Measurements from ENCODE around the gene RTRAF.

The RTRAF gene

GRCh38 chr14:51989293-51990234, at the start of gene RTRAF:
TSS of gene RTRAF (plus strand) at chr14:51989546. CDS start at chr14:51989640, 94 bp downstream.
- Histone ChIP-seq H3K27me3 (ENCODE audit: control insufficient read depth, insufficient read depth, low read length) (peaks cover 4% of the 10 kb centered on the region), H3K4me1 (ENCODE audit: control insufficient read depth, low read depth, low read length) (peaks cover 6% of the 10 kb centered on the region), H3K4me3 (ENCODE audit: low read length) (peak within 1 kb of the TSS; percentile 92), H3K9me3 (ENCODE audit: control insufficient read depth, low read depth, low read length) (no peaks in the 10 kb centered on the region), H3K9ac (ENCODE audit: low read length) (peak within 1 kb of the TSS; percentile 92), H3K36me3 (ENCODE audit: control insufficient read depth, low read depth, low read length) (peaks cover 38% of the 10 kb centered on the region), H3K27ac (ENCODE audit: low read length) (peak within 1 kb of the TSS; percentile 73)

GRCh38 chr14:51939755-51940301, 49.5 kb upstream of the RTRAF start:
- peaks cover 4% of the 10 kb centered on the region for H3K4me1 ChIP-seq (ENCODE audit: control insufficient read depth, low read depth, low read length)
- H3K27ac ChIP-seq (ENCODE audit: low read length) = no peak overlapping the region
- H3K27me3 ChIP-seq (ENCODE audit: control insufficient read depth, insufficient read depth, low read length) = no peaks in the 10 kb centered on the region
- no peak overlapping the region for H3K9ac ChIP-seq (ENCODE audit: low read length)
- no peaks in the 10 kb centered on the region for H3K9me3 ChIP-seq (ENCODE audit: control insufficient read depth, low read depth, low read length)
- no peaks in the 10 kb centered on the region for H3K36me3 ChIP-seq (ENCODE audit: control insufficient read depth, low read depth, low read length)
- no peak overlapping the region for H3K4me3 ChIP-seq (ENCODE audit: low read length)

DNA sequence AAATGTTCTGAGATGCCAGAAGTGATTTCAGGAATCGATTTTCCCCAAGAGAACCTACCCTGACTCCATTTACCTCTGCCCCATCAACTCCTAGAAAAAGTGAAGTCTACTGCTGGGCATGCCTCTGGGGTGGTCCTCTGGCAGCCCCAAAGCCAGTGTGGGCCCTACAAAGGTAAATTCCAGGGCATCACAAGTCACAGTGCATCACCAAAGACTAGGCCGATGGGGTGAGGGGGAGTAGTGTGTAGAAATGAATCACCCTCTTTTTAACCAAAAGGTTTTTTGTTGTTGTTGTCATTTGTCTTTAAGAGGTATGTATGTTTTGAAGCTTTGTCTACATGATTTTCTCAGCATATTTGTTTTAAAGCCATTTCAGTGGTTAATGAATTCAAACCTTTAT, 46.4 kb upstream of the RTRAF start:
- H3K4me1 ChIP-seq (ENCODE audit: control insufficient read depth, low read depth, low read length) = peaks cover 4% of the 10 kb centered on the region
- no peaks in the 10 kb centered on the region for H3K36me3 ChIP-seq (ENCODE audit: control insufficient read depth, low read depth, low read length)
- H3K9me3 ChIP-seq (ENCODE audit: control insufficient read depth, low read depth, low read length) = no peaks in the 10 kb centered on the region
- H3K4me3 ChIP-seq (ENCODE audit: low read length) = no peak overlapping the region
- no peaks in the 10 kb centered on the region for H3K27me3 ChIP-seq (ENCODE audit: control insufficient read depth, insufficient read depth, low read length)
- no peak overlapping the region for H3K9ac ChIP-seq (ENCODE audit: low read length)
- H3K27ac ChIP-seq (ENCODE audit: low read length) = no peak overlapping the region

GRCh38 chr14:51950007-51950406, 39.3 kb upstream of the RTRAF start:
- no peak overlapping the region for H3K27ac ChIP-seq (ENCODE audit: low read length)
- H3K27me3 ChIP-seq (ENCODE audit: control insufficient read depth, insufficient read depth, low read length) = no peaks in the 10 kb centered on the region
- H3K9ac ChIP-seq (ENCODE audit: low read length) = no peak overlapping the region
- no peak overlapping the region for H3K4me3 ChIP-seq (ENCODE audit: low read length)
- no peaks in the 10 kb centered on the region for H3K36me3 ChIP-seq (ENCODE audit: control insufficient read depth, low read depth, low read length)
- H3K4me1 ChIP-seq (ENCODE audit: control insufficient read depth, low read depth, low read length) = no peaks in the 10 kb centered on the region
- H3K9me3 ChIP-seq (ENCODE audit: control insufficient read depth, low read depth, low read length) = no peaks in the 10 kb centered on the region

DNA sequence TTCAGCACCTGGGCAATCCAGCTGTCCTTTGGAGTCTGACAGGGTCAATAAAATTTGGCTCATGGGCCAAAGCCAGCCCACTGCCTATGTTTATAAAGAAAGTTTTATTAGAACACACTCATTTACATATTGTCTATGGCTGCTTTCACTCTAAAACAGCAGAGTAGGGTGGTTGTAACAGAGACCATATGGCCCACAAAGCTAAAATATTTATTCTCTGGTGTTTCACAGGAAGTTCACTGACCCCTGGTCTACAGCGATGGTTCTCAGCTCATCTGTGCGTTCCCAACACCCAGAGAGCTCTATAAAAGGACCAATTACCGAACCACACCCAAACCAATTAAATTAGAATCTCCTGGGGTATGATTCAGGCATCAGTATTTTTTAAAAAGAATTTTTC, 37.7 kb upstream of the RTRAF start:
- H3K36me3 ChIP-seq (ENCODE audit: control insufficient read depth, low read depth, low read length) = no peaks in the 10 kb centered on the region
- no peaks in the 10 kb centered on the region for H3K27me3 ChIP-seq (ENCODE audit: control insufficient read depth, insufficient read depth, low read length)
- no peaks in the 10 kb centered on the region for H3K9me3 ChIP-seq (ENCODE audit: control insufficient read depth, low read depth, low read length)
- H3K4me1 ChIP-seq (ENCODE audit: control insufficient read depth, low read depth, low read length) = no peaks in the 10 kb centered on the region
- no peak overlapping the region for H3K4me3 ChIP-seq (ENCODE audit: low read length)
- H3K9ac ChIP-seq (ENCODE audit: low read length) = no peak overlapping the region
- H3K27ac ChIP-seq (ENCODE audit: low read length) = no peak overlapping the region

DNA sequence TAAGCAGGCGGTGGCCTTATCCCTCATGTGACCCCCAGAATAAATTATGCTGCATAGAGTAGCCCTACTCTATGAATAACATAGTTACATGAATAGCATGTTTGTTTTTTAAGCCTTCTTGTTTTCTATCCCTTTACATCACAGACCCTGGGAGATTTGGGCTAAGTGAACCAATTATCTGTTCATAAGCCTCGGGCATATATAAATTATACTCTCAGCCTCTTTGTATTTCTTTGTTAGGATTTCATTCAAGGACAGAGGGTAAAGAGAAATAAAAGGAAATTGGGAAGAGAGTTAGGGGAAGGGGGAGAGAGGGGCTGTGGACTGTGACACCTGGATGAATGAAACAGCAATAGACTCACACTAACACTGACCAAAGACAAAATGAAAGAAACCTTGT, 35.3 kb upstream of the RTRAF start:
- Histone ChIP-seq H3K27me3 (ENCODE audit: control insufficient read depth, insufficient read depth, low read length) (no peaks in the 10 kb centered on the region), H3K36me3 (ENCODE audit: control insufficient read depth, low read depth, low read length) (no peaks in the 10 kb centered on the region), H3K4me3 (ENCODE audit: low read length) (no peak overlapping the region), H3K4me1 (ENCODE audit: control insufficient read depth, low read depth, low read length) (no peaks in the 10 kb centered on the region), H3K9ac (ENCODE audit: low read length) (no peak overlapping the region), H3K27ac (ENCODE audit: low read length) (no peak overlapping the region), H3K9me3 (ENCODE audit: control insufficient read depth, low read depth, low read length) (no peaks in the 10 kb centered on the region)

- no peaks in the 10 kb centered on the region for H3K27me3 ChIP-seq (ENCODE audit: control insufficient read depth, insufficient read depth, low read length)
- no peaks in the 10 kb centered on the region for H3K9me3 ChIP-seq (ENCODE audit: control insufficient read depth, low read depth, low read length)
- no peak overlapping the region for H3K27ac ChIP-seq (ENCODE audit: low read length)
- no peak overlapping the region for H3K9ac ChIP-seq (ENCODE audit: low read length)
- no peaks in the 10 kb centered on the region for H3K36me3 ChIP-seq (ENCODE audit: control insufficient read depth, low read depth, low read length)
- H3K4me3 ChIP-seq (ENCODE audit: low read length) = no peak overlapping the region
- H3K4me1 ChIP-seq (ENCODE audit: control insufficient read depth, low read depth, low read length) = no peaks in the 10 kb centered on the region
Observed at GRCh38 chr14:51954657-51955056, 34.7 kb upstream of the RTRAF start.

GRCh38 chr14:51957950-51958349, 31.4 kb upstream of the RTRAF start:
- Histone ChIP-seq H3K4me3 (ENCODE audit: low read length) (no peak overlapping the region), H3K4me1 (ENCODE audit: control insufficient read depth, low read depth, low read length) (no peaks in the 10 kb centered on the region), H3K9me3 (ENCODE audit: control insufficient read depth, low read depth, low read length) (no peaks in the 10 kb centered on the region), H3K27me3 (ENCODE audit: control insufficient read depth, insufficient read depth, low read length) (no peaks in the 10 kb centered on the region), H3K27ac (ENCODE audit: low read length) (no peak overlapping the region), H3K9ac (ENCODE audit: low read length) (no peak overlapping the region), H3K36me3 (ENCODE audit: control insufficient read depth, low read depth, low read length) (no peaks in the 10 kb centered on the region)

GRCh38 chr14:51959928-51960327, 29.4 kb upstream of the RTRAF start:
- no peak overlapping the region for H3K9ac ChIP-seq (ENCODE audit: low read length)
- H3K4me3 ChIP-seq (ENCODE audit: low read length) = no peak overlapping the region
- no peaks in the 10 kb centered on the region for H3K4me1 ChIP-seq (ENCODE audit: control insufficient read depth, low read depth, low read length)
- H3K36me3 ChIP-seq (ENCODE audit: control insufficient read depth, low read depth, low read length) = no peaks in the 10 kb centered on the region
- no peak overlapping the region for H3K27ac ChIP-seq (ENCODE audit: low read length)
- no peaks in the 10 kb centered on the region for H3K27me3 ChIP-seq (ENCODE audit: control insufficient read depth, insufficient read depth, low read length)
- H3K9me3 ChIP-seq (ENCODE audit: control insufficient read depth, low read depth, low read length) = no peaks in the 10 kb centered on the region

DNA sequence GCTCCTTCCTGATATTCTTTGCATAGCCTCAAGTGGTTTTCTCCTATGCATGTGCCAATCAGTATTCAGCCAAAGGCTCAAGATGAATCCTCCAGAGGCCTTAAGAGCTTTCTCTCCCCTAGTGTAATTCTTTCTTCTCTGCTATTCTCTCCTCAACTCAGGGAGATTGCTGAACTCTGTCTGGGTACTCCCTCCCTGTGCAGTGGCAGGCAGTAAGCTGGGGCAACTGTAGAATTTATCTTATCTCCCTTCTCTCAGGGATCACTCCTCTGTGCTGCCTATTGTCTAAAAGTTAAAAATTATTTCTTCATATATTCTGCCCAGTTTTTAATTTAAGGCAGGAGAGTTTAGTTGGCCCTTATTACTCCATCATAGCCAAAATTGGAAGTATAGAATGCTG, 28.5 kb upstream of the RTRAF start:
- no peak overlapping the region for H3K27ac ChIP-seq (ENCODE audit: low read length)
- no peaks in the 10 kb centered on the region for H3K4me1 ChIP-seq (ENCODE audit: control insufficient read depth, low read depth, low read length)
- no peaks in the 10 kb centered on the region for H3K27me3 ChIP-seq (ENCODE audit: control insufficient read depth, insufficient read depth, low read length)
- no peak overlapping the region for H3K4me3 ChIP-seq (ENCODE audit: low read length)
- H3K36me3 ChIP-seq (ENCODE audit: control insufficient read depth, low read depth, low read length) = no peaks in the 10 kb centered on the region
- no peaks in the 10 kb centered on the region for H3K9me3 ChIP-seq (ENCODE audit: control insufficient read depth, low read depth, low read length)
- H3K9ac ChIP-seq (ENCODE audit: low read length) = no peak overlapping the region

DNA sequence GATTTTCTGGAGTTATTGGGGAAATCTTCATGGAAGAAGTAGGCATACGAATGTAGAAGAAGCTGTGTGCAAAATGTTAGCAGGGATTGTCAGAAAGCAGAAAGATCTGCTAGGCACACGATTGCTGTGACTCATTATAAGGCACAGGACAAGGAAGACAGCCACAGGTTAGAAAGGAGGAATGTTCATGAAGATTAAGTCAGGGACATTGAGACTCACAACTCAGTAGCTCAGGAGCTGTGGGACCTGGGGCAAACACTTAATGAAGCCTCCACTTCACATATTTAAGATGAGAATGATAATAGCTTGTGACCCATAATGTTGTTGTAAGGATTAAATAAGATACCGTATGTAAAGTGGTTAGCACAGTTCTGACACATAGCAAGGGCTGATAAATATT, 26.6 kb upstream of the RTRAF start:
- Histone ChIP-seq H3K9me3 (ENCODE audit: control insufficient read depth, low read depth, low read length) (no peaks in the 10 kb centered on the region), H3K27ac (ENCODE audit: low read length) (no peak overlapping the region), H3K9ac (ENCODE audit: low read length) (no peak overlapping the region), H3K36me3 (ENCODE audit: control insufficient read depth, low read depth, low read length) (no peaks in the 10 kb centered on the region), H3K4me3 (ENCODE audit: low read length) (no peak overlapping the region), H3K4me1 (ENCODE audit: control insufficient read depth, low read depth, low read length) (no peaks in the 10 kb centered on the region), H3K27me3 (ENCODE audit: control insufficient read depth, insufficient read depth, low read length) (no peaks in the 10 kb centered on the region)

- Histone ChIP-seq H3K4me1 (ENCODE audit: control insufficient read depth, low read depth, low read length) (no peaks in the 10 kb centered on the region), H3K27ac (ENCODE audit: low read length) (no peak overlapping the region), H3K9me3 (ENCODE audit: control insufficient read depth, low read depth, low read length) (no peaks in the 10 kb centered on the region), H3K27me3 (ENCODE audit: control insufficient read depth, insufficient read depth, low read length) (no peaks in the 10 kb centered on the region), H3K4me3 (ENCODE audit: low read length) (no peak overlapping the region), H3K9ac (ENCODE audit: low read length) (no peak overlapping the region), H3K36me3 (ENCODE audit: control insufficient read depth, low read depth, low read length) (no peaks in the 10 kb centered on the region)
Observed at GRCh38 chr14:51963286-51963685, 26.1 kb upstream of the RTRAF start.
